Measurements from ENCODE around the gene COL2A1. TPM values are rescaled to one million over a fixed set of nuclear protein-coding genes. Genes with fewer than 3 reads are reported as not detected.

Gene COL2A1
- total and polyA plus RNA-seq, 8 donors, result 0.06 to 91.3 (median 71.0) TPM; not detected in 1

DNA sequence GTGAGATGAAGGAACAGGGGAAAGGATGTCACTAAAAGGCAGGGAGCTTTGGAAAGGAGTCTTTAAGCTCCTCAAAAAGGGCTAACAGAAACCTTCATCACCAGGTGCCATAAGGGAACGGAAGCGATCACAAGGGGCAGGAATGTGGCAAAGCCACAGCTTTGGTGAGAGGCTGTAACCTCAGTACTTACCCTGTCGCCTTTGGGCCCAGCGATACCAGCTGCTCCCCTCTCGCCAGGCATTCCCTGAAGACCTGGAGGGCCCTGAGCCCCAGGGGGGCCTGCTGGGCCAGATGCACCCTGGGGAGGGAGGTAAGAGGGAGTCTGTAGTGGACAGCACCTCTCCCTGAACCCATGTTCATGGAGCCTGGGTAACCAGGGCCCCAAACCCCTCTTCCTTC lies 22.0 kb downstream of the COL2A1 start:
- Histone ChIP-seq H3K4me3 (no peak overlapping the region), H3K36me3 (no peaks in the 10 kb centered on the region), H3K27me3 (no peaks in the 10 kb centered on the region), H3K27ac (no peak overlapping the region), H3K9me3 (no peaks in the 10 kb centered on the region), H3K4me1 (no peaks in the 10 kb centered on the region)
- intact Hi-C loops (cut with DNase I), result no loop called here
- TF ChIP-seq, protein P1, sequence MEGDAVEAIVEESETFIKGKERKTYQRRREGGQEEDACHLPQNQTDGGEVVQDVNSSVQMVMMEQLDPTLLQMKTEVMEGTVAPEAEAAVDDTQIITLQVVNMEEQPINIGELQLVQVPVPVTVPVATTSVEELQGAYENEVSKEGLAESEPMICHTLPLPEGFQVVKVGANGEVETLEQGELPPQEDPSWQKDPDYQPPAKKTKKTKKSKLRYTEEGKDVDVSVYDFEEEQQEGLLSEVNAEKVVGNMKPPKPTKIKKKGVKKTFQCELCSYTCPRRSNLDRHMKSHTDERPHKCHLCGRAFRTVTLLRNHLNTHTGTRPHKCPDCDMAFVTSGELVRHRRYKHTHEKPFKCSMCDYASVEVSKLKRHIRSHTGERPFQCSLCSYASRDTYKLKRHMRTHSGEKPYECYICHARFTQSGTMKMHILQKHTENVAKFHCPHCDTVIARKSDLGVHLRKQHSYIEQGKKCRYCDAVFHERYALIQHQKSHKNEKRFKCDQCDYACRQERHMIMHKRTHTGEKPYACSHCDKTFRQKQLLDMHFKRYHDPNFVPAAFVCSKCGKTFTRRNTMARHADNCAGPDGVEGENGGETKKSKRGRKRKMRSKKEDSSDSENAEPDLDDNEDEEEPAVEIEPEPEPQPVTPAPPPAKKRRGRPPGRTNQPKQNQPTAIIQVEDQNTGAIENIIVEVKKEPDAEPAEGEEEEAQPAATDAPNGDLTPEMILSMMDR (IDR thresholded peaks at IDR 0.05), result no peak
- ATAC-seq, result no peak
- no peak for DNase-seq

- intact Hi-C loops (cut with DNase I), result no loop called here
- peak; percentile 73 for ATAC-seq
- no peak overlapping the region for H3K27ac ChIP-seq
Measured at GRCh38 chr12:47981496-47982260, 22.6 kb downstream of the COL2A1 start.

GRCh38 chr12:47980779-47981495 lies 23.3 kb downstream of the COL2A1 start:
- H3K36me3 ChIP-seq, result no peaks in the 10 kb centered on the region
- ATAC-seq, result no peak
- intact Hi-C loops (cut with DNase I), result no loop called here
- H3K4me1 ChIP-seq, result no peaks in the 10 kb centered on the region
- no peak for DNase-seq
- H3K27ac ChIP-seq, result no peak overlapping the region
- H3K9me3 ChIP-seq, result no peaks in the 10 kb centered on the region
- H3K27me3 ChIP-seq, result no peaks in the 10 kb centered on the region
- TF ChIP-seq, protein P1 (IDR thresholded peaks at IDR 0.05), result no peak
- H3K4me3 ChIP-seq, result no peak overlapping the region

More at GRCh38 chr12:47981496-47982260, 22.6 kb downstream of the COL2A1 start:
- H3K9me3 ChIP-seq, result no peaks in the 10 kb centered on the region
- H3K27me3 ChIP-seq, result no peaks in the 10 kb centered on the region
- no peaks in the 10 kb centered on the region for H3K4me1 ChIP-seq
- TF ChIP-seq, protein P1 (IDR thresholded peaks at IDR 0.05), result no peak
- no peaks in the 10 kb centered on the region for H3K36me3 ChIP-seq
- DNase-seq, result peak in 2 of 4 donors; percentile 38 to 53
- no peak overlapping the region for H3K4me3 ChIP-seq

GRCh38 chr12:47980197-47980596 lies 24.1 kb downstream of the COL2A1 start:
- no peak overlapping the region for H3K4me3 ChIP-seq
- no peaks in the 10 kb centered on the region for H3K9me3 ChIP-seq
- intact Hi-C loops (cut with DNase I), result no loop called here
- TF ChIP-seq, protein P1 (IDR thresholded peaks at IDR 0.05), result no peak
- no peaks in the 10 kb centered on the region for H3K27me3 ChIP-seq
- ATAC-seq (no peak), DNase-seq (no peak)
- H3K27ac ChIP-seq, result no peak overlapping the region
- no peaks in the 10 kb centered on the region for H3K36me3 ChIP-seq
- no peaks in the 10 kb centered on the region for H3K4me1 ChIP-seq

- Histone ChIP-seq H3K9me3 (no peaks in the 10 kb centered on the region), H3K27me3 (no peaks in the 10 kb centered on the region), H3K4me3 (no peak overlapping the region), H3K27ac (no peak overlapping the region), H3K36me3 (no peaks in the 10 kb centered on the region), H3K4me1 (no peaks in the 10 kb centered on the region)
- intact Hi-C loops (cut with DNase I), result no loop called here
- no peak for DNase-seq
- no peak for ATAC-seq
- TF ChIP-seq, protein P1 (IDR thresholded peaks at IDR 0.05), result no peak
Measured at GRCh38 chr12:47979686-47980085, 24.6 kb downstream of the COL2A1 start.
